Colon (tissue), 2 donors: ENCODE measurements around the gene LAMB3.

Source experiments
- FAIRE-seq: peaks from 2 replicates; lab custom pipeline; 2012; peaks lifted over from hg19 to GRCh38; lab: Jason Lieb, UNC
- donor health status: control.
- donor health status: control.

Gene LAMB3

DNA sequence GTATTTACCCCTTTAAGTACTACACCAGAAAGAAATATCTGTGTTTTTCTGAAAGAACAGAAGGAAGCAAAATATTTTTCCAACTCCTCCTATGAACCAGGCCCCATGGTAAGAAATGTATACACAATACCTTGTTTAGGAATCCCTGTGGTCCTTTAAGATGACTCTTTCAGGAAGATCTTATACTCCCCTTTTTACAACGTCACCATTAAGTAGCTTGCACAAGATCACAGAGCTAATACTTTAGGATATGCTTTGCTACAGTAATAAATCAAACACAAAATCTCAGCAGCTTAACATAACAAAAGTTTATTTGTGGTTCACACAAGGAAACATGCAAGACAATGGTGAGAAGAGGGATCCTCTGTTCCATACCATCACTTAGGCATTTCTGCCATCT, 8.8 kb upstream of the LAMB3 start:
- no peak for FAIRE-seq

DNA sequence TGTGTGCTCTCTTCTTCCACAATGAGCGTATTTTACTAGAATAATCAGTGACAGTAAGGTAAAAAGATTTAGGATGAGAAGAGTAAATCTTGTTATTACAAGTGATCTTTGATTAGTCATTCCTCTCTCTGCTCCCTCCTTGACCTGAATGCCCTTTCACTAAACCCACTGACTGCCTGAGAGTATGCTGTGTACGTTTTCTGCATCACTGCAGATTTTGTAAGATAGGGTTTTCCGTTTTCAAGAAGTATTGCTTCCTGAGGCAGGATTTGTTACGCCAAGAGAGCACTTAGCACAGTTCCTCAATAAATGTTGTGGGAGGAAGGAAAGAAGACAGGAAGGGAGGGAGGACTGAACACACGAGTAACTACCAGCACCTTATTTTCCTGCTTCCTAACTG, 7.7 kb upstream of the LAMB3 start:
- FAIRE-seq = no peak

DNA sequence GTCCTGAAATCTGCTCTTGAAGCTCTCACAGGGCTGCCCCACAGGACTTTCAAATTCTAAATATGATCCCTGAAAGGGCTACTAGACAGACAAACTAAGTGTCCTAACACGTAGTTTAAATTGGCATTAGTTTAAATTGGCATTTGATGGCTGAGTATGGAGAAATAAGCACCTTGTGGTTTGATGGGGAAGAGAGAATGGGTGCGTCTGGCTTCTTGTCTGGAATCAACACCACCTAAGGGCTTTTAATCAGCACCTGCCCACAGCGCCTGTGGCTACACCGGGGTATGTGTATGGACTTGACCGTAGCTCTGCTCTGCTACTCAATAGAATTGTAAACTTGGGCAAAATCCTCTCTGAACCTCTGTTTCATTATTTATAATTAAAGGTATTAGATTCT, 5.7 kb upstream of the LAMB3 start:
- no peak for FAIRE-seq

DNA sequence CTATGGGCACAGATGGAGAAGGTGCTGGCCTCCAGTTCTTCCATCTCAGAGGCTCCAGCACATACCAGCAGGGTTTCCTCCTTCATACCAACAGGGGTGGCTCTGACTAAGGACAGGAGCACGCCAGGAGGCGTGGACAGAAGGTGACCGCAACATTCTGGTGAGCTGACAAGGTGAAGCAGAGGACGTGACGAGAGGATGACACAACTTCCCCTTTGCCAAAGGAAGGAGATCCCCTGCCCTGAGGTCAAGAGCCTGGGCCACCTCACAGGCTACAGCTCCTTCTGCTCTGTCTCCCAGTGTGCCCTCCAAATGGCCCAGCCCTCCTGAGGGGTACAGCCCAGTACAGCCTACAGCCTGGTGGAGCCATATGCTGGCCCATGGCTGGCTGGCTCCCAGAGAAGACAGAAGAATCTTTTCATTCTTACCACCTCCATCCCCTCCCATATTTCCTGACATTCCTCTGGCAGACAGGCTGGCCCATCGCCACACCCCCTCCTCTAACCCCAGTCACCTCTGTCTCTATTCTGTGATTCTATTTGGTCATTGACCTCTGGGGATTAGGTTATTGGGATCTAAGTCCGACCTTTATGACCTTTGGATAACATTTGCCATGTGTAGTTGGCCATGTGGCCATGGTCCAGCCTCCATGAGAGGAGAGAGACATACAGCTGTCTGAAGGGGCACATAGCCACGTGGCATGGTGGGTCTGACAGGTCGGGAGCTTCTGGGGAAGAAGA, 5.1 kb upstream of the LAMB3 start:
- FAIRE-seq = no peak

DNA sequence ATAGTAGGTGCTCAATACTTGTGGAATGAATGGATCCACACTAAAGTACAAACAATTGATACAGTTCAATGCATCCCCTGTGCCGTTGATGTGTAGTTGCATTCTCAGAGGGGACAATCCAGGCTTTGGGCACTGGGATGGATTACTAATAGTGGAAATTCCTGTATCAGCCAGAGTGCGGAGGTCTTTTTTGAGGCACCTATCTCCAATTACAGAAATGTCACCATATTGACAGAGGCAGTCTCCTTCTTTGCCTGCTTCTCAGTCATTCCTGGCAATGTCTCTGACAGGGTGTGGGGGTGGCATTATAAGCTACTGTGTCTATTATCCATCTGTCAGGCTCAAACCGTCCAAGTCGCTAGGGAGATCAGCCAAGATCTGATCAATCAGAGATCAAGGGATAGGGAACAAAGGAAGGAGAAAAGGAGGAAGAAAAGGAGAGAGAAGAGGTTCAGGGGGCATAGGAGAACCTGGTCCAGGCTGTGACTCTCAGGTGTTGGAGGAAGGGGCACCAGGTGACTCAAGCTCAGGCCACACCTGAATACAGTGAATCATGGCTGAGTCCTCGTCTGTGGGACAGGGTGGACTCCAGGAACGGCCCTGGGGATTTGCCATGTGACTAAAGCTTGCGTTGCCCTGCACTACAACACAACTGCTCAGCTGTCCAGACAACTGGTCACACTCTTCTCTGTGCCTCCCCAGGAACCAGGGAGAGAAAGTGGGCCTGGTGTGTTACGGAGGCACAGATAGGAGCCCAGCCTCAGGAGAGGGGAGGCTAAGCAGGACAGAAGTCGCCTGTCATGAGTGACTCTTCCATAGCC, 3.4 kb upstream of the LAMB3 start:
- no peak for FAIRE-seq

DNA sequence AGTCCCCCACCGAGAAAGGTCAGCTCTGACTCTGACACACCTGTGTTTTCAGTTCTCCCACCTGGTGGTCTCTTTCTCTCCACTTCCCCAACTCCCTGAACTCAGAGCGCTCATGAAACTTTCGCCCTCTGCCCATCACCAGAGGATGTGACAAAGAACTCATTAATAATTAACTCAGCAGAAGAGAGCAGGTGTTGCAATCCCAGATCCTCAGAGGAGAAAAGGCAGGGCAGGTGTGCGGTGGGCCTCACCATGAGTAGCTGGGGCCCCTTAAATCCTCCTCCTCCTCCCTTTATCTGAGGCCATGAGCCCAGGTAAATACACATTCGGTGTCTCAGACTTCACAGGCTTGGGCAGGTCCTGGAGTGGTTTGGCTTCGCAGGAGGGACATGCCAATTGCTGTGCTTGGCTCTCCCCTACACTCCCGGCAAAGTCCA, 1.7 kb upstream of the LAMB3 start:
- FAIRE-seq = no peak

DNA sequence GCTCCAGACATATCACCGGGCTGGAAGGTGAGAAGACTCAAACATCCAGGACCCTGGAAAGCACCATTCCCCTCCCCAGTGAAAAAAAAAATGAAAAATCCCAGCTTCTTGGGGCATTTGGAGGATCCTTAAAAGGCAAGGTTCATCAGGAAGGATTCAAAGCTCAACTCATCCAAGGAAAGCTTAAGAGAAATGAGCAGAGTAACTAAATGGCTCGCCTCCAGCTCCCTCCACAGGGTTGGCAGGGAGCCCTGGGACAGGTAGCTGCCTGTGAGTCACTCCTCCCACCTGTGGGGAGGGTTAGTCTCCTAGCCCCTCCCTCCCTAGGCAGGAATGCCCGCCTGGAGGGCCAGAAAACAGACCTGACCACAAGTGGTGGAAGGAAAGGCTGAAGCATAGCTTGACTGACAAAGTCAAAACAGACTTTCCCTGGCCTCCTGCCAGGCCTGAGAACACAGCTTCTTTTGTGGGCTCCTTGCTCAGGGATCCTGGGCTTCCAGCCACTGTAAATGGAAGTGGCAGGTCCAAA, 712 bp upstream of the LAMB3 start:
- FAIRE-seq = no peak

DNA sequence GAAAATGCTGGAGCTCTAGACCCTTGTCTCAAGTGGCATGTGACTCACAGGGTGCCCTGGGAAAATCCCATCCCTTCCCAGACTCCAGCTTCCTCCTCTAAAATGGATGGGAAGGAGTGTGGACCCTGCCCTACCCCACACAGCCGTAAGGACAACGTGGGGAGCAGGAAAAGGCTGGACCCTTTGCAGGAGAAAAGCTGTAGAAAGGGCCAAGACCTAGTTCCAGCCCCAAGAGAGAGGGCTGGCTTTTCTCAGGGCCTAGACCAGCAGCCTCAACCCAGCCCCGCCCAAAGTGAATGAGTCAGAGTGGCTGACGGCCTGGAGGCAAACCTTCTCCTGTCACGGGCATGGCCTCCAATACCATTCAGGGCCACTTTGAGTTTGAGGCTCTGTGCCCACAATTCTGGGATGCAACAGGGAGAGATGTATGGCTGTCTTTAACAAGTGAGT, 1.1 kb downstream of the LAMB3 start:
- FAIRE-seq = no peak

DNA sequence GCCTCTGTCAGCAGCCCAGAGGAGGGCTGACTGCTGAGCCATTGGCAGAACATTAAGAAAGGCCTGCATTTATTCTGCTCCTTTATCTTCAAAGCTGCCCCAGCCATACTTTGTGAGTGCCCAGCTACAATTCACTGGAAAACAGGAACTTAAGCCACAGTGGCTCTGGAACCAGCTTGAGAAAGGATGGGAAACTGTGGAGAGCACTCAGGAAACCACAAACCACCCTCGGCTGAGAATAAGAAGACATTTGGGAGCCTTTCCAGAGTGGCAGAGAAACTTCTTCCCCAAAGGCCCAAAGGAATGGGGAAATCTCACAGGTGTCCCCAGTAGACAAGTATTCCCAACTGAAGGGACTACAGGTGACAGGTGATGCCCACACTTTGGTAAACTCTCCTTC, 1.8 kb downstream of the LAMB3 start:
- no peak for FAIRE-seq

DNA sequence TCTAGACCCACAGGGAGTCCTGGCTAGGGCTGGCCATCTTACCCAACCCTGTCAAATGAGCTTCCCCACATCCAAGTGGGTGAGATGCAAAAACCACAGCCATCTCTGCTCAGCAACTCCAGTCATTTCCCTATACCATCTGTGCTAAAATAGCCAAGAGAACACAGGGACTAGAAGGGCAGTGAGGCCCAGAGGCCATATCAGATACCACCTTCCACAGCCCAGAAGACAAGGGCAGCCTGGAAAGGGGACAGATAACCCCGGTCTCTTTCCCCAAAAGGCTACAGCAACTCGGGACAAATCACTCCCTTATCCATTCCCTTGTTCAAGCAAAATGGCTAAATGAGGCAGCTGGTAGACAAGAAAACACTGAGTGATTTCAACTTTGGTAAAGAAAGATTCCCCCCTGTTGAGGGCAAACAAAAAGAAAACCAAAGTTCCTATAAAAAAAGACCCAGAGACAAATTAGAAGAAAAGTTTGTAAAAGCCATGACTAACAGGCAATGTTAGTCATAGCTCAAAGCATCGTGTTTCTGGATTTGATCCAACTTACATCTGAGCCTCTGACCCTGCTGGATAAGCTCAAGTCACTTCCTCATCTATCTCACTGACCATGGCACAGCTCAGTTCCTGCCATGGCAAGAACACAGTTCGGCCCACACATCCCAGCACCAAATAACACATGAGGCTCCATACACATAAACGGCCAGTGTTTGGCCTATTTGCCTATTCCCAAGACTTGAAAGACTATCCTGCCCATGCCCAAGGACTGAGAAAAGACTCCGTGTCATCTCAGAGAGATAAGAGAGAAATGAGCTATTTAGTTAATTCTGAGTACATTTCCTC, 3.1 kb downstream of the LAMB3 start:
- FAIRE-seq = no peak

DNA sequence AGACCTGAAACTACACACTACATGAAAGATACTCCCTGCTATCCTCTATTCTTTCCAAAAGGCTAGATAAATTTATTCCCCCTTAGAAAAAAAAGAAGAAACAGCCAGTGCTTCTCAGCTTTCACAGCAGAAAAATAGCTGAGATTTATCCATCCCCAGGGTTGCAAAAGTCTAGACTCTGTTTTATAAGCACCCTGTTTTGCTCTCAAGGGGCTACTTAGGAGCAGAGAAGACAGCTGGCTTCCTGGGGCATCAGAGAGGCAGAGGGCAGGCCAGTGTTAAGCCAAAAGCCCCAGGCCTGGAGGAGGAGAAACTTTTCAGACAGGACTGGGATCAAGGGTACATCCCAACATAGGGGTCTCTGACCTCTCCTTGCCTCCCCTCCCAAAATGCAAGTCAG, 3.9 kb downstream of the LAMB3 start:
- FAIRE-seq = no peak

DNA sequence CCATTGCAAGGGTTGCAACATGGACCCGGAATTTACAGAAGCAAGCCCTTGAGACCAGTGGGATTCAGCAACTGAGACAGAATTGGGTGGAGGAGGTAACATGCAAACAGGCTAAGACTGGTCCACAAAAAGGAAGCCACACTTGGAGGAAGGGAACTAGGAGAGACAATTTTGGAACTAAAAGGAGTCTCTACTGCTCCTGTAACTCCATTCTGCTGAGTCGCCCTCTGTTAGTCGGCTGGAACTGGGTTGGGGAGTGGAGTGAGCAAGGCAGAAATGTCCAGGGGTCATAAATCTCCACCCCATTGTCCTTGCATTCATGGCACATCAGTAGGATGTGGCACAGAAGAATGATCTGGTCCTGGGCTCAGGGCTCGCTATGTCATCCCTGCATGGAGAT, 5.1 kb downstream of the LAMB3 start:
- FAIRE-seq = no peak

DNA sequence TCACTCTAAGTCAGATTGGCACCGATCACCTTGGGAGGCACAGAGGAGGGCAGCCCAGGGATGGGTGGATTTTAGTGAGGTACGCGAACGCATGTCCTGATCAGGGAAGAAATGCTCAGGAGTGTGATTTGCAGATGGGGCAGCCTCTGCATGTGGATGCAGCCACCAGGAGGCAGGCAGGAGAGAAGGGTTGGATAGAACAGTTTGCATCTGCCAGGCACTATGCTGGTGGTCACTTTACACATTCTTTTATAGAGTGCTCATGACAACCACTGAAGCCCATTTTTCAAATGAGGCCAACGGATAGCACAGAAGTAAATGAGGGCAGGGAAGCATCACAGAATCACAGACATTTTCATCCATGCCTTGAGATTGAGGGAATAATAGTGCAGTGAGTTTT, 5.7 kb downstream of the LAMB3 start:
- FAIRE-seq = no peak

DNA sequence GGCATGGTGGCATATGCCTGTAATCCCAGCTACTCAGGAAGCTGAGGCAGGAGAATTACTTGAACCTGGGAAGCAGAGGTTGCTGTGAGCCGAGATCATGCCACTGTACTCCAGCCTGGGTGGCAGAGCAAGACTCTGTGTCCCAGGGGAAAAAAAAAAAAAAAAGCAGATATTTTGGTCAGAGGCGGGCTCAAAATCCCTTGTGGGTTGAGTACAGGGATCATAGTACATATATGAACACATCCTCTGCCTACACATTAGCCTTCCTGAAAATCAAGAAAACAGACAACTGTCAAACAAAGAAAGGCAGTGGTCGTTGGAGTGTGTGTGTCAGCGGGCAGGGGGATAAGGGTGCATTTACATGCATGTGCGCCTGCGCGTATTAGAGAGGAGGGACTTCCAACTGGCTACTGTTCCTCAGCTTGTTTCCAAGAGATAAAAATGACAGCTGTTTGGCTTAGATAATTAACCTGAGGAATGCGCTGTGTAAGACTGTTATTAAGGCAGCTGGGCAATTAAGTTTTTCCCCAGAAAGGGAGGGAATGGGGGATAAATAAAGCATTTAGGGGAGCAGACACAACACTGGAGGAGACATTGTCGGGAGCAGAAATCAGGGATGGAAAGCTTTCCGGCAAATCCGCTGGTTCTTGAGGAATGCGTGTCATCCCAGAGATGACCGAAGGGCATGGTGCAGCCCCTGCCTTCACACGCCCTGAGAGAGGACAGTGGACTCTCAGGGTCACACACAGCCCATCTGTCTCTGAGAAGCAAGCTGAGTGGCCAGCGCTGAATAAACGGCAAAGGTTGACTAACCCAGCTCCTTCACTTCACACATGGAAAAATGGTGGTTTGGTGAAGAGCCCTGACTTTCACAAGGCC, 6.4 kb downstream of the LAMB3 start:
- FAIRE-seq = no peak

DNA sequence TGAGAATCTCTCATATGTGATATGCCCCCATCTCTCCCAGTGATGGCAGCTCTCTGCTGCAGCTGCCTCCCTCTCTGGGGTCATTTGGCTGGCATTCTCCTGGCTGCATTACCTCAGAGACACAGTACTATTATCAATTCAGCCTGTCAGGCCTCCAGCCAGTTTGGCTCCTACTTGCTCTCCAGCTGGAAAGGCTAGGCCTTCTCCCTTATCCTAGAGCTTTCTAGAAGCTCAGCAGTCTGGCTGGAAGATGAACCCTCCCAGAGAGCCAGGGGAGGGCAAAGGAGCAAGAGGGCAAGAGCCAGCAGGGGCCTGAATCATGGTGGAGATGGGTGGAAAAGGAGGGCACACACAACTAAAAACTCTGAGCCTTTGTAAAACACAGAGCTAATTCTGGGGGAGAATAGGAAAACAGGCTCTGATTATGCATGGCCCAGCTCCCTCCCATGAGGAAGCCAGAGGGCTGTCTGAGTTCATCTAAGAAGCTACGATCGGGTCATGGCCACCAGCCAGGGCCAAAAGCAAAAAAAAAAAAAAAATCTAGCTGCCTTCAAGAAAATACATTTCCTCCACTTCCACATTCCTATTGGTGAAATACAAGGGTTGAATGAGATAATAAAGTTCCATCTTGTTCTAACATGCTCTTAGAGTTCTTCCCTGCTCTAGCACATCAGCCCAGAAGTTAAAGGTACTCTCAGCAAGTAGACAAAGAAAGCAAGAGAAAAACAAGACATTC, 8.8 kb downstream of the LAMB3 start:
- FAIRE-seq = no peak

DNA sequence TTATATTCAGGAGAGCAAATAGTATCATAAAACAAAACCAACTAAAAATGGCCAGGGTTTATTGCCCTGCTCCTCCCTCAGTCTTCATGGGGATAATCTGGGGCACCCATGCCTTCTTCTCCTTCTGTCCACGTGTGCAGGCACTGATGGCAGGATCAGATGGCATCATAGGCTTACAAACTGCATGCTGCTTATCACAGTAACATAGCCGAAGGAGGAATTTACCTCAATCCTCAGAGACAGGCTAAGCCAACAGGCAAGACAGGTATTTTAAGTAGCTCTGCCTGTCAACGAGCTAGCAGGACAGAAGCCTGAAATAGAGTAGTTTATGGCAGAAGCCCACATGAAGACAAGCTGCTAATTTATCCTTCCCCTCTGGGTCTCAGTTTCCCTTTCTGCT, 9.4 kb downstream of the LAMB3 start:
- no peak for FAIRE-seq

DNA sequence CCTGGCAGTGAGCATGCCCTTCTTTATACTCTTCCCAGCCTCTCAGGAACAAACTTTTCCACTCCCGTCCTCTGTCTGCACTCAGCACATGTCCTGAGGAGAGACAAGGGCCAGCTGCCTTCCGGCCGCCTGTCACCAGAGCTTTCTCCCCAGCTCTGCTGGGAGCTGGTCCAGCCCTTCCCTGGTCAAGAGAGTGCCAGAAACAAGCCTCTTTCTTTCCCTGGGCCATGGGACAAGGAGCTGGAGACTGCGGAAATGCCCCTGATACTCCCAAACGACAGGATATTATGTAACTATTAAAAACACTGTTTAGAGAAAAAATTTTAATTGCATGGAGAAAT, 10.4 kb downstream of the LAMB3 start:
- FAIRE-seq = no peak

DNA sequence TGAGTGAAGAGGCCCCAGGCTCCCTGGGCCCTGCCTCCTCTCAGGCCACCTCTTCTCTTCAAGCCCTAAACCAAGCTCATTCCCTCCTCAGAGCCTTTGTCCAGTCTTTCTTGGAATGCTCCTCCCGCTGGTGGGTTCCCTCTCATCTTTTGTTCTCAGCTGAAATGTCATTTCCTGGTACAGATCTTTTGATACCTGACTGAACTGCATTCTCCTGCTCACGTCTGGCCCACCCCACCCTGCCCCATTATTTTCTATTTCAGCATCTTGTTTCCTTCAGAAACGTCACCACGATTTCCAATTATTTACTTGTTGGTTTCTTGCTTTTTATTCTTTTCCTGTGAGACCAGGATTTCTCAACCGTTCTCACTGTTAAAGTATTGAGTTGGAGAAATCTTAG, 16.4 kb downstream of the LAMB3 start:
- FAIRE-seq = no peak

DNA sequence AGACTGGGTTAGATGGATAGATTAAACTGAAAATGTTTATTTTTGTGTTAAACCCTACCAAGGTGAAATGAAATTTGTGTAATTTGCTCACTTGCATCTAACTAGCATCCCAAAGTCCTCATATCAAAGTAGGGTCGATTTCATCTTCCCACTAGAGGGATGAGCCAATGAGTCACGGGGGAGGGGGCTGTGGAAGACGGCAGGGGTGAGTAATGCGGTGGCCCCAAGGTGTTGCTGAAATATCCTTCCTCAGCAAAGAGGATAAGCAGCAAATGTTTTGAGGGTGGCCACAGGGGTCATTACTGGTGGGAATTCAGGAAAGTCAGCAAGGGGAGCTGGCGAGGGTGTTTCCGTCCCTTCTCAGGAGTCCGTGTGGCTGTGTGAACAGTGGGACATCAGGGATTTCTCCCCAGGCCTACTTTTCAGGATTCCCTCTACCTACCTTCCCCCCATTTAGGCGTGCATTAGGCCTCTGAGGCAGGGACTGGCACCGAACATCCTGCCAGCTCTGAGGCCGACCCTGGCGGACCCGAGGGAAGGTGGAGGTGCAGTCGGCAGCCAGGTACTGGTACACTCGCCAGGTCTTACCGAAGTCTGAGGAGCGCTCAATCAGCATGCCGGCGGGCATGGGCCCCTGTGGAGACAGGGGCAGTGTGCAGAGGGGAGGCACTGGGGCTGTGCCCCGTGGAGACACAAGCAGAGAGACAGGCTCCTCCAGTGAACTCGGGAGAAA, 18.1 kb downstream of the LAMB3 start:
- FAIRE-seq = no peak

DNA sequence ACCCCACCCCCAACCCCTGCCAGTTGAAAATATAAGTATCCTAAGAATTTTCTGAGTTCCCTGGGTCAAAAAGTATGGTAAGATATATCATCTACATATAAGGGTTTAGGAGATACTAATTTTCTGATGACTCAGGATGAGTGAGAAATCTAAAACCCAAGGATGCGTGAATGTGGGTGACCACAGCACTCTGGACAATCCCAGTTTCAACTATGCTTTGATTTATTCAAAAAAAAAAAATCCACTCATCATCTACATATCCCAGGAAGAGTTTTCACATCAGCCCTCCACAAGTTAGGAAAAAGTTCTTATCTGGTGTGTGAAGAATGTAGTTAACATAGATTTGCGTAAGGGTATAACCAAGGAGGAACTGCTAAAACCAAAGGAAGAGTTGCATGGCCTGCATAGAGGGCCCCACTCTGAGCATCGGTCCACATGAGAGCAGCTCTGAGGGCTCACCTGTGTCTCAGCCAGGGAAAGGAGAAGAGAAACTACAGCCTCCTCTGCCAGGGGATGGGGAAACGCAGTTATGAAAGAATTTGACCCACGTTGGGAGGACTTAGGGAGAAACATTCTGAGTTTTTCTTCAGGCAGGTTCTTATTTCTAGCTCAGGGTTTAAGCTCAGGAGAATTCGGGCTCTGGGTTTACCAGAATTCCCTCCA, 18.8 kb downstream of the LAMB3 start:
- FAIRE-seq = no peak
